Brain pericyte (primary cell): ENCODE results near the gene MANF.
"Not testable (repeated sequence)": the region's sequence is repeated elsewhere in the genome, so short reads cannot be mapped to it uniquely, and the experiment has no call there.

ENCODE experiments used
- DNase-seq: peaks from one replicate; pipeline ENCODE4 v3.0.0-alpha.2; 2012; ENCODE audit warnings: low read depth, low spot score

The MANF gene

DNA sequence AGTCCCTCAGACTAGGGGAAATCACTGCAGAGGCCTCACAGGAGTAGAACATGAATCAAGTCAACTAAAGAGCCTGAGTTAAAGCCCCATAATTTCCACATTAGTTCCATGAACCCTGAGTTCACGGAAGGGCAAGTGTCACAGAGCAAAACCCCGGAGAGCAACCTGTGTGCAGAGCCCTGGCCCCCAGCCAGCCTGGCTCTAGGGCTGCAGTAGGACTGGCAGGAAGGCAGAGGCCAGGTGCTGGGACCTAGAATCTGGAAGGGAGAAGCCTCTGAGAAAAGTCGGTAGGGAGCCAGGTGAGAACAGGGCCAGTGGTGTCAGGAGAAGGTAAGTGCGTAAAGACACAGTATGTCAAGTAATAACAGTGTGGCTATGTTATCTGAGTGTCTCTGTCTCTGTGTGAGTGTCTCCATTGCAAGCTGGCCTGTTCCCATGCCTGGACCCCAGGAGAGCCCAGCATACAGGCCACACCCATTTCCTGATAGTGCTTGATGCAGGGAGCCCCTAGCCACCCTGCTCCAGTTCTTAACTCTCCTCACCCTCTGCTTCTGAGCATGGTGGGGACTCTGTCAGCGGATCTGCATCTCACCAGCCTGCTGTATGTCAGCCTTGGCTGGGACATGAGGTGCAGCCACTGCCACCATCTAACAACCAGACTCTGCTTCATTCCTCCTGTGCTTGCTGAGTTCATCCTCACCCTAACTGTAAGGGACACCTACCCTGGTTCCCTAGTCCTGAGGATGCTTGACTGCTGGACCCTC lies 11.3 kb upstream of the MANF start:
- DNase-seq: no peak

DNA sequence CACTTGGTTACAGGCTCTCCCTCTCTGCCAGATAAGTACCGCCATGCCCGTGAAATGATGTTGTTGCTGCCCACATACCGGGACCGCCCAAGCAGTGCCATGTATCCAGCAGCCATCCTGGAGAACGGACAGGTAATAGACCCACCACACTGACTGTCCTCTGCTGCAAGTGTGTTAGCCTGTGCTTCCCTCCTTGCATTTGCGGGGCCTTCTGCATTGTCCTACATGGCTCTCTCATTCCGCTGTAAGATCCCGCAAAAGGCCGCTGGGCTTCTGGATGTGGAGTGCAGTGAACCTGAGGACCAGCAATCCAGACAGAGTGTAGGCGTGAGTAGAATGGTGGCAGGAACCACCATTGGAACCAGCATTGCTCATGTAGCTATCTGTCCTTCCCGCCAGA lies 10.6 kb upstream of the MANF start:
- DNase-seq: no peak

DNA sequence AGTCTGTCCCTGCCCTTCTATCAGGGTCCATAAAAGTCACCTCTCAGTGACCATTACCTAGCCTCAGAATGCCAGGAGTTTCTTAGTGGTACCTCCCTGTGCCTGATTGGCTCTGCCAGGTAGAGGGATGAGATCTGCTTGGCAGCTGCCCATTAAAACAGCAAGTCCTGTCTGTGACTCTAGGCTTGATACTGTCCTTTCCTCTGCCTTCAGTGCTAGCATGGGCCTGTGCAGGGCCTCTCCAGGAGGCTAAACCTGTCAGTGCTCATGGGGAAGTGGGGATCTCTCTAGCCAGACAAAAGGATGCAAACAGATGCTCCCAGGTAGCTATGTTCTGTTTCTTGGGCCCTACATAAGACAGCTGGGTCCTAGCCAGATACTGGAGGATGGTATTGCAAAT lies 10.0 kb upstream of the MANF start:
- no peak for DNase-seq

- no peak for DNase-seq
Observed at GRCh38 chr3:51375571-51375970, 9.5 kb upstream of the MANF start.

DNA sequence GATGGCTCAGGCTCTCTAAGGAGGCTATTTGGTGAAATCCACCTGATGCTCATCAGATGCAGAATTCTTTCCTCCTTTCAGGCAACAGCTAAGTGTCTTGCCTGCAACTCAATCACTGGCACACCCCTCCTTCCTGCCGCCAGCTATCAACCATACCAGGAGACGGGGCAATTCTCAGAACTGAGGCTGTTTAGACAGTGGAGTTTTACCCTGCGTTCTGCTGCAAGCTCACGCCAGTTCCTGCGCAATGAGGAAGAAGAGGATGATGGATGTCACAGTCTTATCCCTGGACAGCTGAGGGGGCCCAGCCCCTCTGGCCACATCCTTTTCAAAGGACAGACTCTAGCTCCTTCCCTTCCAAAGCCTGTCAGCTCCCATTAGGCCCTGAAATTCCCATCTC lies 7.0 kb upstream of the MANF start:
- DNase-seq: no peak

DNA sequence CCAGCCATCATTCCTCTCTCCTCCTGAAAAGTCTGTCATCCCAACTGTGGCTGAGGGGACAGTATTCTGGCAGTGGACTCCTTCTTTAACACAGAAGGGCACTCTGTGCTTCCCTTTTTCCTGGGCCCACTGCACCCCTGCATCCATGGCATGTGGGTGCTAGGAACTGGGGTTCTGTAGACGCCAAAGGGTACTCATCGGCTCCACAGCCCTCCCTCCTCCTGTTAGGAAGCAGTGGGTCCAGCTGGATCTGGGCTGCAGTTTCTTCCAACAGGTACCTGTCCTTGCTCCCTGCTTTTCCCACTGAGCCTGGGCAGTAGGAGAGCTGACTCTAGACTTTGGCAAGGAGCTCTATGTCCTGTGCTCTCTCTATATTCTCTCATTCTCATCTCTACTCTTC lies 6.4 kb upstream of the MANF start:
- no peak for DNase-seq

GRCh38 chr3:51379301-51379700 lies 5.8 kb upstream of the MANF start:
- no peak for DNase-seq

- no peak for DNase-seq
Observed at GRCh38 chr3:51379746-51380455, 5.2 kb upstream of the MANF start.

DNA sequence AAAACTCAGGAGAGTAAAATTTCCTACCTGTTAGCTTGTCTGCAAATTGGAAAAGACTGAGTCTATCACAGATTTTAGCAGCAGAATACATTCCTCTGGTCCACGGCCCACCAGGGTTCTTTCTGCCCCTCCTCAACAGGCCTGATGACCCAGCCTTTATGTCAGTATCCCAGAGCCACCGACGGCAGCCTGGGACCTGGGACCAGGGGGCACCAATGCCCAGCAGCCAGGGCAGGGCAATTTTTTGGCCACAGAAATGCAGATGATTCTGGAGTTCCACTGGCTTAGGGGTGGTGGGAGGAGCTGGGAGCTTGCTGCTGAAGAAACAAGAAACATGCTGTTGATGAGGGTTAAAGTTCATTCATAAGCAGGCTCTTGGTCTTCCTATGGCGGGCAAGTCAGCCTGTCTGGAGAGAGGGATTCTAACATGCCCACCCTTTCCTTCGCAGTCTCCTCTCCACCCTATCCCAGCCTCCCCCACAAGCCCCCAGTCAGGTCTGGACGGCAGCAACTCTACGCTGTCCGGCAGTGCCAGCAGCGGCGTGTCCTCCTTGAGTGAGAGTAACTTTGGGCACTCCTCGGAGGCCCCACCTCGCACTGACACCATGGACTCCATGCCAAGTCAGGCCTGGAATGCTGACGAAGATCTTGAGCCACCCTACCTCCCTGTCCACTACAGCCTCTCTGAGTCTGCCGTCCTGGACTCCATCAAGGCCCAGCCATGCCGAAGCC lies 4.3 kb upstream of the MANF start:
- no peak for DNase-seq

- no peak for DNase-seq
Observed at GRCh38 chr3:51381333-51381705, 3.8 kb upstream of the MANF start.

GRCh38 chr3:51382076-51382745 lies 2.9 kb upstream of the MANF start:
- no peak for DNase-seq

DNA sequence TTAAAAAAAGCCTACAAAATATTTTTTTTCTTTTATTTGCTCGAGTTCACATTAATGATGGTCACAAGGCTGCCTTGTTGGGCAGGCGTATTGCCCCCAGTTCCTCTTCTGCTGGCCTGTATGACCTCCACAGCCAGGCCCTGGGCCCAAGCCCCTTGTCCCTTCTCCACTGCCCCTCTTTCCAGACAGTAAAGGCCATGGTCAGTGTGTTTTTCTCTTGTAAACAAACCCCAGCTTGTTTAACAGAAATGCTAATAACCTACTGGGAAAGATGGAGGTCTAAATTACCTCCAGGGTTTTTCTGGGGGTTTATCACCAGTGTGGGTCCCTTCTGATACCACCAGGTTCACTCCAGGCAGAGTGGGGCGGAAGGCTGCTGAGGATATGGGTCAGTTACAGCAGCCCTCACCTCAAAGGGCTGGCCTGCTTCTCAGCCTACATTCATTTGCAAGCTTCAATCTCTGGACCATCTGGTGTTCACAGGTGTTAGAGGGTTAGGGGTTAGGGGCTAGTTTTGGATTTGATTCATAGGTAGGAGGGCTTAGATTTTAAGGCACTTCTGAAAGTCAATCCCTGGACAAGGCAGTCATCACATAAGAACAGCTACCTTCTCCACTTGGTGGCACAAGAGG lies 2.0 kb upstream of the MANF start:
- DNase-seq: no peak

DNA sequence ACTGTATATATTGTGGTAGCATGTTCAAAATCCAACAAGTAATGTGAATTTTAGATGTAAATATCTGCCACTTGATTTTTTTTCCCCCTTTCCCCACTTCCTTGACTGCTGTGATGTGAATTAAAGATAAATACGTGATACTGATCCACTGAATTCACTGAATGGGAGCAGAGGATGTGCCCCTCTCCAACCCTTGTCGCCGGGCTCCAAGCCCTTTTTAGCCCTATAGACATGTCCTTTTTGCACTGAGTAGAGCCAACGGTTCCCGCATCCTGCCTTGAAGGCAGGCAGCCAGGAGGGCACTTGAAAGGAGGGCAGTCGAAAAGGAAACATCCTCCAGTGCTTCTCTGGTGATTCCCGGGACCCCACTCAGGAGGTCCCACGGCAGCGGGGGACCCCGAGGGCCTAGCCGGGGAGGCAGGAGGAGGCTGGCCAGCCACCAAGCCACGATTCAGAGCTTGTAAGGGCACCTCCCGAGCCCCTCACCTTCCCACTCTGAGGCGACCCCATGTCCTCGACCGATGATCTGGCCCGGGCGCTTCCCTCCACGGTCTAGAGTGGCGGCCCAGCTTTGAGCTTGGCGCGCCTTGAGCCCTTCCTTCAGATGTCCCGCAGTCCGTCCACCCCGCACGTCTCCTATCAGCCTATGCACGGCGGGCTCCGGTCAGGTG lies 901 bp upstream of the MANF start:
- DNase-seq: no peak

DNA sequence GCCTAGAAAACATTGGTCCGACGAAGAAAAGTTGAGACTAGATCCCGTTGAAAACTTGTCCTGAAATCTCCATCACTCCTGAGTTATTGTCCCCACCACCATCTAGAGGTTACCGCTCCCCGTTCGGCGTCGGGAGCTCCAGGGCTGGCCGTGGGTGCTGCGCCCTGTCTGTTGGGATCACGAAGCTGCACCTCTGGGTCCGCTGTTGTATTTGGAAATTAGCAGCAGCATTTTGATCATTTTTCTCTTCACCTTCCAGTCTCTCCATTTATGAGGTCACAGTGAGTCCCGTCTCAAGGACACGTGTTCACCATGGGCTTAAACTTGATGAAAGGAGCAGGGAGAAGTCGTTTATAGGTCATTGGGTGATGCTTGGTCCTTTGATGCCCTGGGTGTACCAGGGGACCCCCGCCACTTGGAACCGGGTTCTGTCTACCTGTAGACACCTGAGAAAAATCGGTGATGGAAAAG lies 565 bp downstream of the MANF start:
- no peak for DNase-seq

GRCh38 chr3:51386159-51386851 lies 1.2 kb downstream of the MANF start:
- no peak for DNase-seq

DNA sequence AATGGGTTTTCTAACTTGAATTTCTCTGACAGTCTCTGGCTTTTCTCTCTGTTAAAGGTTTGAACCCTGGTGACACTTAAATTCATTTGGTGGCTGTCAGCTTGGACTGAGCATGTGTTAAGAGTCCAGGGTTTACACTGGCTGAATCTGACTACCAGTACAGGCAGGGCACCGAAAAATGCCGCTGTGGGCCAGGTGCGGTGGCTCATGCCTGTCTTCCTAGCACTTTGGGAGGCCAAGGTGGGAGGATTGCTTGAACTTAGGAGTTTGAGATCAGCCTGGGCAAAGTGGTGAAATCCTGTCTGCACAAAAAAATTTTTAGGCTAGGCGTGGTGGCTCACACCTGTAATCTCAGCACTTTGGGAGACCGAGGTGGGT lies 1.8 kb downstream of the MANF start:
- no peak for DNase-seq

DNA sequence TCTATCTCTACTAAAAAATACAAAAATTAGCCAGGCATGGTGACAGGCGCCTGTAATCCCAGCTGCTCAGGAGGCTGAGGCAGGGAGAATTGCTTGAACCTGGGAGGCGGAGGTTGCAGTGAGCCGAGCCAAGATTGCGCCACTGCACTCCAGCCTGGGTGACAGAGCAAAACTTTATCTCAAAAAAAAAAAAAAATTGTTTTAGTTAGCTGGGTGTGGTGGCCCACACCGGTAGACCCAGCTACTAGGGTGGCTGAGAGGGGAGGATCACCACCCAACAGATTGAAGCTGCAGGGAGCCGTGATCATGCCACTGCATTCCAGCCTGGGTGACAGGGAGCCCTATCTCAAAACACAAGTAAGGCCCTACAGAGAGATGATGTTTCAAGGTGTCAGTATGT lies 2.2 kb downstream of the MANF start:
- DNase-seq: not testable (repeated sequence)

DNA sequence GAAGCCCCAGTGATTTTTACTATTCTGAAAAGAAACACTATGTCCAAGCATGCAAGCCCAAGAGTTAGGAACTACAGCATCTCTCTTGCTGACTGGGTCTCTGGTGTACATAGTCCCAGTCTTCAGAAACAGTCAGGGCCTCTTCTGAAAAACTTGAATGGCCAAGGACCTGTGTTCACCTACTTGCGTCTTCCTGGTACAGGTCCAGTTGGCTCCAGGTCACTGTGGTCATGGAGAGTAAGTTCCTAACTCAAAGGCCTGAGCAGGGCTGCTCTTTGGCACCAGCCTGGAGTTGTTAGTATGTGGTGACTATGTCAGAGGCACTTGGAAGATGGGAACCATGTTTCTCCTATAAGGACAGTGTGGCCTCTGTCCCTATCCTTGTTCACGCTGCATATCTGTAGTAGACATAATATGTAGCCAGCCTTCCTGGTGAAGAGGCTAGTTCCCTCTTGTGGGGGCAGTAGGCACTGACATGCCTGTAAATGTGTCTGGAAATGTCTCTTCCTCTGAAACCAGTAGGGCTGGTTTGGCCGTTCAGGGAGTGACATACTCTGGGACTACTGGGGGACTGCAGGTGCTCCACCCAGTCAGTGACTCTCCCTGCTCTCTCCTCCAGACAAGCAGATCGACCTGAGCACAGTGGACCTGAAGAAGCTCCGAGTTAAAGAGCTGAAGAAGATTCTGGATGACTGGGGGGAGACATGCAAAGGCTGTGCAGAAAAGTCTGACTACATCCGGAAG lies 3.4 kb downstream of the MANF start:
- no peak for DNase-seq

DNA sequence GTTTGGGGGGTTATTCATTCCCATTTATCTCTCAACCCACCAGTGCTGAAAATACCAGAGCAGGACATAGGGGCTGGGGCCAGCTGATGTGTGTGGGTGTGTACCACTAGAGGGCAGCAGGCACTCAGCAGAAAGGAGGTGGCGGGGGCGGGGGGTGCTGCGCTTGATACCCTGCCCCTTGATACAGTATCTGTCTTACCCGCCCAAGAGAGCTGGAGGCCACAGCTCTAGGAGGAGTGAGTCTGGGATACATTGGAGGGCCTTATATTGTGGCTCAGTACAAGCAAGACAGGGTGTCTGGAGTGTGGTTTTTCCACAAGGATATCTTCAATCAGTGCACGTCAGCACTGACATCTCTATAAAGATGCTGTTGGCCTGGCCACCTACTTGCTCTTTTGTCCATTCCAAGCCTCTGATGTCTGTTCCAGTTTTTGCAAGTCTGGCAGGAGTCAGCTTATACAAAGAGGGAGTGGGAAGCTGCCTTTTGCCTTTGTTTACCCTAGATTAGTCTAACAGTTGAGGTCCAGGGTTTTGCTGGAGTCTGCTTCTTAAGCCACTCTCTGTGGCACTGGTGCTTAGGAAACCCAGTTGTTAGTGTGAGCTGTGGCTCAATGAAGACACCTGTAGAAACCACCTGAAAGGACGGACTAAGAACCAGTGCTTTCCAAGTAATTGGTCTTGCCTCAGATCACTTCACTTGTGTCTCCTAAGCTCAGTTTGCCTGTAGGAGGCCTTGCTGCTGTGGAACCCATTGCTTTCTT lies 4.5 kb downstream of the MANF start:
- no peak for DNase-seq
